GM18870 (cell line): ENCODE measurements around the gene LIG1.
"Not testable (repeated sequence)": the region's sequence is repeated elsewhere in the genome, so short reads cannot be mapped to it uniquely, and the experiment has no call there.

ENCODE experiments used
- ATAC-seq: cut with Tn5 transposase; IDR thresholded peaks from one replicate; pipeline ENCODE4 v1.9.1; 2021; ENCODE audit warnings: moderate library complexity; ENCODE audit not compliant: unreplicated experiment

The LIG1 gene

GRCh38 chr19:48085904-48086864 lies 84.0 kb downstream of the LIG1 start:
- no peak for ATAC-seq

GRCh38 chr19:48085076-48085475 lies 85.1 kb downstream of the LIG1 start:
- ATAC-seq = no peak

- no peak for ATAC-seq
These were observed 89.0 kb downstream of the LIG1 start for GRCh38 chr19:48081106-48081505.

DNA sequence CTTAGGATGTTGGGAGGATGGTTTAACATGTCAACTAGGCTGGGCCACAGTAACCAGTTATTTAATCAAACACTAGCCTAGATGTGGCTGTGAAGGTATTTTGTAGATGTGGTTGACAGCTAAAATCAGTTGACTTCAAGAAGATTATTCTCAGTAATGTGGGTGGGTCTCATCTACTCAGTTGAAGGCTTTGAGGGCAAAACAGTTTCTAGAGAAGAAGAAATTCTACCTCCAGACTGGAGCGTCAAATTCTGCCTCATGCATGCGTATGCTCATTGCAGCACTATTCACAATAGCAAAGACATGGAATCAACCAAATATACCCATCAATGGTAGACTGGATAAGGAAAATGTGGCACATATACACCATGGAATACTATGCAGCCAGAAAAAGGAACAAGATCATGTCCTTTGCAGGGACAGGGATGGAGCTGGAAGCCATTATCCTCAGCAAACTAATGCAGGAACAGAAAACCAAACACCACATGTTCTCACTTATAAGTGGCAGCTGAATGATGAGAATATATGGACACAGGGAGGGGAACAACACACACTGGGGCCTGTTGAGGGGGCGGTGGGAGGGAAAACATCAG lies 99.9 kb downstream of the LIG1 start:
- ATAC-seq = not testable (repeated sequence)

GRCh38 chr19:48069435-48069834 lies 100.7 kb downstream of the LIG1 start:
- ATAC-seq = no peak
